Stimulated activated memory B cell treated with anti-CD40 and anti-IgM and Interleukin-4, amounts not matched to agents 10 μg/mL and 1 μg/mL and 100 μg/mL, for 72 hours (primary cell): ENCODE data around the gene ZNF442.
"Not testable (repeated sequence)": the region's sequence is repeated elsewhere in the genome, so short reads cannot be mapped to it uniquely, and the experiment has no call there.

Experiments used
- ATAC-seq: fragments of 150-1000 bp; cut with Tn5 transposase; 2 replicates; pipeline ENCODE4 v1.10.0; 2021
- H3K27ac Mint-ChIP-seq: one replicate; pipeline ENCODE4 v1.8.0; 2022; ENCODE audit warnings: mild to moderate bottlenecking, mixed read lengths
- H3K27me3 Mint-ChIP-seq: one replicate; pipeline ENCODE4 v1.8.0; 2022; ENCODE audit warnings: mixed read lengths
- H3K36me3 Mint-ChIP-seq: one replicate; pipeline ENCODE4 v1.8.0; 2022; ENCODE audit warnings: mixed read lengths
- H3K4me1 Mint-ChIP-seq: one replicate; pipeline ENCODE4 v1.8.0; 2022; ENCODE audit warnings: mixed read lengths
- H3K4me3 Mint-ChIP-seq: one replicate; pipeline ENCODE4 v1.8.0; 2022; ENCODE audit warnings: mild to moderate bottlenecking, moderate library complexity, mixed read lengths
- H3K9me3 Mint-ChIP-seq: one replicate; pipeline ENCODE4 v1.8.0; 2022; ENCODE audit warnings: mixed read lengths

The ZNF442 gene

DNA sequence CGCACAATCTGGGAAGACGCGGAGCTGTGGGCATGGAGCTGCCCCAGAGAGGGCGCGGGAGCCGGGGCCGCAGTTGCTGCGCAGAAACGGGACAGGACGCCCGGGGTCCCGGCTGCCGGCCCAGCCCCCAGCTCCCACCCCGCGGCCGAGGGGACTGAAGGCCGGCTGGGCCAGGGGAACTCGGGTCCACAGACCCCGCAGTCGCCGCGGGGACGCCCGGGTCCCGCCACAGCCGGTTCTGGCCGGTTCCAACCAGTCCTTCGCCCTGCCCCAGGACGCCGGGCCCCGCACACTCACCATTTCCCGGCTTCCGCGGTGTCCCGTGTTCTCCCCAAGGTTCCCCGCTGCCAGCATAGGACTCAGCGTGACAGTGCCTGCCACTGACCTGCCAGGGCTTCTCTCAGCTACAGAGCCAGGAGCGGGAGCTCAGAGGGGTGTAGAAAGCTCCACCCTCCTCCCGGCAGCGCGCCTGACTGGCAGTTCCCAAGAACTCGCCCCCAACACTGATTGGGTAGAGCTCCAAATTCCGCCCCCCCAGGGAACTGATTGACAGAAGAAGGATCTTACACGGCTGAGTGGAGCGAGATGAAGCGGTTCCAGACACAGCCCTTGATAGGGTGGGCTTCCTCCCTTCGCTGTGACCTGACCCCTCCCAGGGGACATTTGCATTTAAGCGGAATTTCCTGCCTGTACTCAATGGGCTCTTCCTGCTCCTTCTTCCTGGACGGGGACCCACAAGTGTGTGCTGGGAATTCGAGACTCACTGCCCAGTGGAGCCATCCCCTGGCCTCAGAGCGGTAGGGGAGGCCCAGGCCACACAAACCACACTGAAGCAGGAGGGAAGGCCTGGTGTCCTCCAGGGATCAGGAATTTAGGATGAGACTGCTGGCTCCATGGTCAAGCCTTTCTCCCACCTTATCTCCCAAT is at the start of gene ZNF442:
TSS of gene ZNF442 (minus strand) at position 448 of the 927 bp plus-strand sequence. CDS start 2,052 bp downstream, outside the sequence.
- Mint-ChIP-seq H3K4me1 (peaks cover 36% of the 10 kb centered on the region), H3K9me3 (no peaks in the 10 kb centered on the region), H3K27ac (peak within 1 kb of the TSS; percentile 98), H3K4me3 (peak within 1 kb of the TSS; percentile 99), H3K27me3 (no peaks in the 10 kb centered on the region), H3K36me3 (no peaks in the 10 kb centered on the region)
- peak; percentile 99 for ATAC-seq

GRCh38 chr19:12411893-12412292 is 46.4 kb upstream of the ZNF442 start:
- no peak for ATAC-seq
- Mint-ChIP-seq H3K4me3 (no peak overlapping the region), H3K27ac (no peak overlapping the region), H3K27me3 (no peaks in the 10 kb centered on the region), H3K9me3 (peaks cover 6% of the 10 kb centered on the region), H3K4me1 (peaks cover 4% of the 10 kb centered on the region), H3K36me3 (peaks cover 12% of the 10 kb centered on the region)

DNA sequence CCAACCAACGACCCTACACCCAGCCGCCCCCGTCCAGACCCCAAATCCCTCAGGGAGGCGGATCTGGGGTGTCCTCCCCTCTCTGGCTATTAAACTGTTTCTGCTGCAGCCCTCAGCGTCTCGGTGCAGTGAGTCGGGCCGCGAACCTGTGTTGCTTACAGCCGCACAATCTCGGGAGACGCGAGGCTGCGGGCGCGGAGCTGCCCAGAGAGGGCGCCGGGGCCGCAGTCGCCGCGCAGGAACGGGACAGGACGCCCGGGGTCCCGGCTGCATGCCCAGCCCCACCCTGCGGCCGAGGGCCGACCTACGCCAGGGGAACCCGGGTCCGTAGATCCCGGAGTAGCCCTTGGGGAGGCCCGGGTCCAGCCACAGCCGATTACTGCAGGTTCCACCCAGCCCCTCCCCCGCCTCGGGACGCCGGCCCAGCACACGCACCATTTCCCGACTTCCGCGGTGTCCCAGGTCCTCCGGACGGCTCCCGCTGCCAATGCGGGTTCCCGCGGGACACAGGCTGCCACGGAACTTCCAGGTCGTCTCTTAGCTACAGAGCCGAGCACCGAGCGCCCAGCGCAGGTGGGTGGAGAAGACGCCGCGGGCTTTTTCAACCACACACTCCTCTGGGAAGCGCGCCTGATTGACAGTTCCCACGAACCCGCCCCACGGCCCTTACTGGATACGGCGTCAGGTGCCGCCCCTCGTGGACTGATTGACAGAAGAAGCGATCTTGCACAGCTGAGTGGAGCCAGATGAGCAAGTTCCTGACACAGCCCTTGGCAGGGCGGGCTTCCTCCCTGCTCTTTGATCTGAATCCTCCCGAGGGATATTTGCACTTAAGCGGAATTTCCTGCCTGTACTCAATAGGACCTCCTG is 35.4 kb upstream of the ZNF442 start, which contains the start of gene ZNF799:
TSS of gene ZNF799 (minus strand) at position 639 of the 870 bp plus-strand sequence. CDS start at position 438, 201 bp downstream.
- Mint-ChIP-seq H3K27ac (peak within 1 kb of the TSS; percentile 87), H3K9me3 (no peaks in the 10 kb centered on the region), H3K4me1 (peaks cover 35% of the 10 kb centered on the region), H3K4me3 (peak within 1 kb of the TSS; percentile 98), H3K36me3 (peaks cover 15% of the 10 kb centered on the region), H3K27me3 (no peaks in the 10 kb centered on the region)
- ATAC-seq, result peak; percentile 96

DNA sequence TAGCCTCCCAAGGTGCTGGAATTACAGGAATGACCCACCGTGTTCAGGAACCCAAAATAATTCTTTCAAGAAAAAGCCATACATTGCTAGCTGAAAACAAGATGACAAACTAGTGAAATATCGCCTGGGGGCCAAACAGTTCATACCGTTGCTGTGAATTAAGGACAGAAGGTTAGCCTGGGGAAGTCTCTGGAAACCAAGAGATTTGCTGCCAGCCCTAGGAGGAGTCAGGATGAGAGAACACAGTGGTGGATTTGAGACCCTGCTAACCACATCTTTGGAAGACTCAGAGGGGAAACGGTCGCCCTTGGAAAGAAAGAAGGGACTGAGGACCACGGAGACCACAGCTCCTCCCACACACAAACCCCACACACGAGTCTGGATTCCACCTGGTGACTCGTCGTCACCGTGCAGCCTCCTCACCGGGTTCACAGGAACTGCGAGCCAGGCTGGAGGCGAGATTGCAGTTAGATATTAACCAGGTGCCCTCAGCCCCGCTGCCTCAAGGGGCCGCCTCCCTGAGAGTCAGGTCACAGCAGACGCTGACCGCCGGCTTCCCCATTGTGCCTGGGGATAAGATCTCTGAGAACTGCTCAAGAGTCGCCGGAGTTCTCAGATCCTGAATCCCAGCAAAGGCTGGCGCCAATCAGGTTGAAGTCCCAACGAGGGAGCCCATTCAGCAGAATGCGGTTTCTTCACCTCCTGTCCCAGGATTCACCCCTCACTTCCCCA is 34.6 kb upstream of the ZNF442 start:
- Mint-ChIP-seq H3K4me3 (peak overlapping the region; percentile 98), H3K36me3 (peaks cover 21% of the 10 kb centered on the region), H3K27ac (peak overlapping the region; percentile 87), H3K4me1 (peaks cover 41% of the 10 kb centered on the region)
- ATAC-seq, result peak; percentile 67
- not testable (repeated sequence) for H3K27me3 Mint-ChIP-seq, H3K9me3 Mint-ChIP-seq

GRCh38 chr19:12391148-12391547 is 25.7 kb upstream of the ZNF442 start:
- not testable (repeated sequence) for H3K27ac Mint-ChIP-seq, H3K27me3 Mint-ChIP-seq, H3K4me3 Mint-ChIP-seq, H3K4me1 Mint-ChIP-seq, ATAC-seq
- H3K9me3 Mint-ChIP-seq, result peaks cover 22% of the 10 kb centered on the region
- peaks cover 74% of the 10 kb centered on the region for H3K36me3 Mint-ChIP-seq

DNA sequence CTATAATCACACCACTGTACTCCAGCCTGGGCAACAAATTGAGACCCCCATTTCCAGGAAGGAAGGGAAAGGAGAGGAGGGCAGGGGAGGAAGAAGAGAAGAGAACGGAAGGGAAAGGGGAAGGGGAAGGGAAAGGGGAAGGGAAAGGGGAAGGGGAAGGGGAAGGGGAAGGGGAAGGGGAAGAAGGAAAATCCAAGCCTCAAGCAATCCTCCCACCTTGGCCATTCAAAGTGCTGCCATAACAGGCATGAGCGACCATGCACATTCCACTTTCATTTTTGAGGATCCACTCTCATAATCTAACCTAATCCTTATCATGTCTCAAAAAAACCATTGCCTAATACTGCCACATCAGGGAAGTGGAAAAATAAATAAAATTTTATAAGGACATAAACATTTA is 20.9 kb upstream of the ZNF442 start:
- peaks cover 16% of the 10 kb centered on the region for H3K9me3 Mint-ChIP-seq
- H3K4me3 Mint-ChIP-seq, H3K4me1 Mint-ChIP-seq, ATAC-seq, H3K27me3 Mint-ChIP-seq, H3K27ac Mint-ChIP-seq: not testable (repeated sequence)
- H3K36me3 Mint-ChIP-seq, result peaks cover 73% of the 10 kb centered on the region

DNA sequence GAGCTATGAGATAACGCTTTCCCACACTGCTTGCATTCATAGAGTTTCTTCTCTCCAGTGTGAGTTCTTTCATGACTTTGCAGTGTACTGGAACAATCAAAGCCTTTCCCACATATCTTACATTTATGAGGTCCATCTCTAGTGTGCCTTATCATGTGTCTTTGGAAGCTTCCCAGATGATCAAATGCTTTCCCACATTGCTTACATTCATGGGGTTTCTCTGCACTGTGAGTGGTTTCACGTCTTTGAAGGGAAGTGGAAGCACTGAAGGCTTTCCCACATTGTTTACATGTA is 14.9 kb upstream of the ZNF442 start:
- Mint-ChIP-seq H3K27ac (no peak overlapping the region), H3K4me1 (no peaks in the 10 kb centered on the region), H3K27me3 (no peaks in the 10 kb centered on the region), H3K36me3 (peaks cover 70% of the 10 kb centered on the region), H3K9me3 (peaks cover 24% of the 10 kb centered on the region), H3K4me3 (no peak overlapping the region)
- no peak for ATAC-seq

GRCh38 chr19:12379732-12380443 is 14.4 kb upstream of the ZNF442 start:
- no peak overlapping the region for H3K4me3 Mint-ChIP-seq
- no peaks in the 10 kb centered on the region for H3K4me1 Mint-ChIP-seq
- H3K9me3 Mint-ChIP-seq, result peaks cover 24% of the 10 kb centered on the region
- no peak for ATAC-seq
- H3K36me3 Mint-ChIP-seq, result peaks cover 69% of the 10 kb centered on the region
- H3K27me3 Mint-ChIP-seq, result no peaks in the 10 kb centered on the region
- H3K27ac Mint-ChIP-seq, result no peak overlapping the region

DNA sequence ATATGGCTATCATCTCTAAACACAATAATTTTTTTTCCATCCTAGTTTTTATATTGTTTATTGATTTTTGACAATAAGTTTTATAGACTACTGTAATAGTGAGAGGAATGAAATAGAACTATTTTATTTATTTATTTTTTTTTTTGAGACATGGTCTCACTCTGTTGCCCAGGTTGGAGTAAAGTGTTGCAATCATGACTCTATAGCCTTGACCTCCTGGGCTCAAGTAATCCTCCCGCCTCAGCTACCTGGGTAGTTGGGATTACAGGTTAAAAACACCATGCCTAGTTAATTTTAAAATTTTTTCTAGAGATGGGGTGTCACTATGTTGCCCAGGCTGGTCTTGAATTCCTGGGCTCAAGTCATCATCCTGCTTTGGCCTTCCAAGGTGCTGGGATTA is 8.5 kb upstream of the ZNF442 start:
- Mint-ChIP-seq H3K4me3 (no peak overlapping the region), H3K27me3 (no peaks in the 10 kb centered on the region), H3K9me3 (peaks cover 11% of the 10 kb centered on the region), H3K27ac (no peak overlapping the region), H3K36me3 (peaks cover 24% of the 10 kb centered on the region), H3K4me1 (no peaks in the 10 kb centered on the region)
- no peak for ATAC-seq

DNA sequence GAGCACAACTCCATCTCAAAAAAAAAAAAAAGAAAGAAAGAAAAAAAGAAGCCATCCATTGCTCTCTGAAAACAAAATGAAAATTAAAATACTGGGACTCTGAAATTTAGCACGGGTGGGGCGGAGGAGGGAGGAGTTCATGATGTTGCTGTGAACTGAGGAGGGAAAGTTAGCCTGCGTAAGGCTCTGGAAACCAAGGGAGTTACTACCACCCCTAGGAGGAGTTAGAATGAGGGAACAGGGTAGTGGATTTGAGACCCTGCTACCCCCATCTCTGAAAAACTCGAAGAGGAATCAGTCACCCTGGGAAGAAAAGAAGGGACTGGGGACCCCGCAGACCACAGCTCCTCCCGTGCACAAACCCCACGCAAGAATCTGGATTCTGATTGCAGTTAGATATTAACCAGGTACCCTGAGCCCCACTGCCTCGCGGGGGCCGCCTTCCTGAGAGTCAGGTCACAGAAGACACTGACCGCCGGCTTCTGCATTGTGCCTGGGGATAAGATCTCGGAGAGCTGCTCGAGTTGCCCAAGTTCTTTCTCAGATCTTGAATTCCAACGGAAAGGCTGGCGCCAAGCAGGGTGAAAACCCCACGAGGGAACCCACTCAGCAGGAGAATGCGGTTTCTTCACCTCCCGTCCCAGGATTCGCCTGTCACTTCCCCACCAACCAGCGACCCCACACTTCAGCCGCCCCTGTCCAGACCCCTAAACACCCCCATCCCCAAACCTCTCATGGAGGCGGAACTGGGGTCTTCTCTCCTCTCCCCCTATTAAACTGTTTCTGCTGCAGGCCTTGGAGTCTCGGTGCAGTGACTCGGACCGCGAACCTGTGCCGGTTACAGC is 870 bp downstream of the ZNF442 start:
- H3K4me1 Mint-ChIP-seq, result peaks cover 36% of the 10 kb centered on the region
- H3K4me3 Mint-ChIP-seq, result peak overlapping the region; percentile 99
- H3K27ac Mint-ChIP-seq, result peak overlapping the region; percentile 98
- no peaks in the 10 kb centered on the region for H3K27me3 Mint-ChIP-seq
- H3K36me3 Mint-ChIP-seq, result no peaks in the 10 kb centered on the region
- no peaks in the 10 kb centered on the region for H3K9me3 Mint-ChIP-seq
- no peak for ATAC-seq

- H3K9me3 Mint-ChIP-seq, H3K27me3 Mint-ChIP-seq, H3K4me3 Mint-ChIP-seq, ATAC-seq, H3K27ac Mint-ChIP-seq, H3K36me3 Mint-ChIP-seq: not testable (repeated sequence)
- peaks cover 32% of the 10 kb centered on the region for H3K4me1 Mint-ChIP-seq
Observed at GRCh38 chr19:12362236-12362635, 3.2 kb downstream of the ZNF442 start.

DNA sequence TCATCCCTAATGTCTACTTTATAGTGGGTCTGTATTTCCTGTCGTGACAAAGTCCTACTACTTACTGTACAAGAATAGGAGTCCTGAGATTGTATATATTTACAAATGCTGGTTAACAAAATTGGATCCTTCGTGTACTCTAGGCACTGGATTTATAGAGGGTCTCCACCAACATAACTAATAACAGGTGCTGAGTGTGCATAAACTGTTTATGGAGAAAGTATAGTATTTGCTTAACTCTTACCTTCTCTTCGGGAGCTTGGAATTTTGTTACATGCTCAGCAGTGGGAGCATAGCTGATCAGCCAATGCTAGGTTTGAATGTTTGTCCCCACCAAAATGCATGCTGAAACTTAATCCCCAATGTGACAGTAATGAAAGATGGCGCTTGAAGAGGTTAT is 12.1 kb downstream of the ZNF442 start:
- H3K4me1 Mint-ChIP-seq, result no peaks in the 10 kb centered on the region
- no peak overlapping the region for H3K27ac Mint-ChIP-seq
- peaks cover 28% of the 10 kb centered on the region for H3K9me3 Mint-ChIP-seq
- ATAC-seq, result no peak
- no peak overlapping the region for H3K4me3 Mint-ChIP-seq
- H3K27me3 Mint-ChIP-seq, result no peaks in the 10 kb centered on the region
- peaks cover 65% of the 10 kb centered on the region for H3K36me3 Mint-ChIP-seq

DNA sequence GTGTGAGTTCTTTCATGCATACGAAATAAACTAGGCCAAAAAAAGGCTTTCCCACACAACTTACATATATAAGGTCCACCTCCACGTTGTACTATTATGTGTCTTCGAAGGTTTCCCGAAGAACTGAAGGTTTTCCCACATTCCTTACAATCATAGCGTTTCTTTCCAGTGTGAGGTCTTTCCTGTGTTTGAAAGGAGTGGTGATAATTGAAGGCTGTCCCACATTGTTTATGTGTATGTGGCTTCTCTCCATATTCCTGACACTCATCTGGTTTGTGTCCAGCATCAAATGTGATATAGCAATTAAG is 14.6 kb downstream of the ZNF442 start:
- Mint-ChIP-seq H3K4me1 (no peaks in the 10 kb centered on the region), H3K9me3 (peaks cover 33% of the 10 kb centered on the region), H3K27ac (no peak overlapping the region), H3K36me3 (peaks cover 66% of the 10 kb centered on the region), H3K4me3 (no peak overlapping the region), H3K27me3 (no peaks in the 10 kb centered on the region)
- ATAC-seq, result no peak
